CD4-positive, alpha-beta T cell (primary cell): ENCODE results near the gene RBP4. TPM values are rescaled to one million over a fixed set of nuclear protein-coding genes. Genes with fewer than 3 reads are reported as not detected.

Experiments used
- ATAC-seq: fragments of 200-7000 bp; cut with Tn5 transposase; one replicate; pipeline ENCODE4 v1.10.0; 2022; ENCODE audit warnings: mild to moderate bottlenecking; ENCODE audit not compliant: poor library complexity
- CTCF ChIA-PET: fragments of 350-600 bp; sonication (Branson Sonifier 250); formaldehyde crosslinking; loops from one replicate; lab custom pipeline; 2021; ENCODE audit warnings: antibody characterized with exemption, inconsistent platforms; lab: Charles Lee
- POLR2A ChIA-PET: fragments of 350-600 bp; sonication (Branson Sonifier 250); formaldehyde crosslinking; loops from one replicate; lab custom pipeline; 2021; ENCODE audit warnings: antibody characterized with exemption, inconsistent platforms; lab: Charles Lee
- DNase-seq, 14 experiments: peaks; one replicate each; pipeline ENCODE4 v3.0.0-alpha.2; 2013 to 2020; ENCODE audit warnings: mixed read lengths in 2 of 14
- H3K27ac ChIP-seq, 2 donors: one replicate each; pipeline versions ENCODE4 v1.5.1 to v1.7.0; 2013; ENCODE audit warnings: low read length in 2 of 2, low read depth in 1 of 2, mild to moderate bottlenecking in 1 of 2
- H3K27me3 ChIP-seq, 2 experiments: 1 replicate in 1 of 2; 2 replicates in 1 of 2; pipeline versions ENCODE4 v1.6.1 to v1.7.0; 2013; ENCODE audit warnings: low read length in 2 of 2, control low read depth in 1 of 2, mild to moderate bottlenecking in 1 of 2, moderate library complexity in 1 of 2; ENCODE audit not compliant: insufficient read depth in 2 of 2, control insufficient read depth in 1 of 2
- H3K36me3 ChIP-seq: one replicate; pipeline ENCODE4 v1.6.1; 2013; ENCODE audit warnings: low read length, control low read depth; ENCODE audit not compliant: insufficient read depth
- H3K4me1 ChIP-seq: one replicate; pipeline ENCODE4 v1.6.1; 2013; ENCODE audit warnings: low read length, control low read depth; ENCODE audit not compliant: insufficient read depth
- H3K4me3 ChIP-seq: one replicate; pipeline ENCODE4 v1.5.1; 2013; ENCODE audit warnings: mild to moderate bottlenecking, low read length, moderate library complexity
- H3K9me3 ChIP-seq, 2 experiments: 1 replicate in 1 of 2; 2 replicates in 1 of 2; pipeline versions ENCODE4 v1.6.1 to v1.7.0; 2013; ENCODE audit warnings: low read length in 2 of 2, mild to moderate bottlenecking in 2 of 2, control low read depth in 1 of 2, moderate library complexity in 1 of 2; ENCODE audit not compliant: control insufficient read depth in 1 of 2, insufficient read depth in 1 of 2
- H3K27ac Mint-ChIP-seq: one replicate; pipeline ENCODE4 v1.8.0; 2020; ENCODE audit warnings: mixed read lengths
- H3K27me3 Mint-ChIP-seq: one replicate; pipeline ENCODE4 v1.8.0; 2021; ENCODE audit warnings: mixed read lengths
- H3K36me3 Mint-ChIP-seq: one replicate; pipeline ENCODE4 v1.8.0; 2021; ENCODE audit warnings: low read depth, mixed read lengths
- H3K4me1 Mint-ChIP-seq: one replicate; pipeline ENCODE4 v1.8.0; 2021; ENCODE audit warnings: low read depth, mixed read lengths
- H3K4me3 Mint-ChIP-seq: one replicate; pipeline ENCODE4 v1.8.0; 2020; ENCODE audit warnings: mild to moderate bottlenecking, mixed read lengths
- H3K9me3 Mint-ChIP-seq: one replicate; pipeline ENCODE4 v1.8.0; 2020; ENCODE audit warnings: mixed read lengths
- intact Hi-C, 2 experiments: fragments of 100-400 bp; cut with DNase I in 1 of 2; cut with micrococcal nuclease in 1 of 2; formaldehyde crosslinking; loops; one replicate each; pipeline versions ENCODE4 v1.15.1 to v1.9.0; 2023 to 2025; cut with DNase I, micrococcal nuclease
- total RNA-seq, 174 experiments: library from RNA in 2 of 174; stranded (reverse) in 2 of 174; gene quantifications; one replicate each; pipeline ENCODE4 v1.2.3 and lab custom pipeline; 2021 to 2026
- TF ChIP-seq, protein P1 (sequence below): fragments of 200-600 bp; IDR thresholded peaks from one replicate; pipeline ENCODE4 v1.8.0; 2022; ENCODE audit warnings: antibody characterized with exemption, mild to moderate bottlenecking

The RBP4 gene
- total RNA-seq, 2 experiments from 2014 or later: not detected

DNA sequence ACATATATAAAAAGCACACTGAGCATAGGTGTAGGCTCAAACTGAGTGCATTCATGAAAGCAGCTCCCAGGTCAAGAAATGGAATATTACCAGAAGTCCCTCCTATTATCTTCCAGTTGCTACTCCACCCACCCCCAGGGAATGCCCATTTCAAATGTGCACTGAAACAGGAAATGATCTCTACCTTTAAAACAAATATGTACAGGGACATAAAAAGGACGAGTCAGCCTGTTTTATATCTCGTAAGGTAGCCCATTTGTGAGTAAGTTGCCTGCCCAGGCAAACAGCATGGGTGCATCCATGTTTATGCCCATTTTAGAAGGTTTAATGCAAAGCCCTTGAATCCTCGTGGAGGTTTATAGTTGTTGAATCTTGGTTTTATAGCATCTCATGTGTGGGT, 24.1 kb downstream of the RBP4 start:
- no peak overlapping the region for H3K4me3 ChIP-seq
- Mint-ChIP-seq H3K27ac (no peak overlapping the region), H3K4me3 (no peak overlapping the region), H3K4me1 (peaks cover 12% of the 10 kb centered on the region), H3K27me3 (peaks cover 39% of the 10 kb centered on the region), H3K36me3 (no peaks in the 10 kb centered on the region), H3K9me3 (peaks cover 8% of the 10 kb centered on the region)
- TF ChIP-seq, protein P1, sequence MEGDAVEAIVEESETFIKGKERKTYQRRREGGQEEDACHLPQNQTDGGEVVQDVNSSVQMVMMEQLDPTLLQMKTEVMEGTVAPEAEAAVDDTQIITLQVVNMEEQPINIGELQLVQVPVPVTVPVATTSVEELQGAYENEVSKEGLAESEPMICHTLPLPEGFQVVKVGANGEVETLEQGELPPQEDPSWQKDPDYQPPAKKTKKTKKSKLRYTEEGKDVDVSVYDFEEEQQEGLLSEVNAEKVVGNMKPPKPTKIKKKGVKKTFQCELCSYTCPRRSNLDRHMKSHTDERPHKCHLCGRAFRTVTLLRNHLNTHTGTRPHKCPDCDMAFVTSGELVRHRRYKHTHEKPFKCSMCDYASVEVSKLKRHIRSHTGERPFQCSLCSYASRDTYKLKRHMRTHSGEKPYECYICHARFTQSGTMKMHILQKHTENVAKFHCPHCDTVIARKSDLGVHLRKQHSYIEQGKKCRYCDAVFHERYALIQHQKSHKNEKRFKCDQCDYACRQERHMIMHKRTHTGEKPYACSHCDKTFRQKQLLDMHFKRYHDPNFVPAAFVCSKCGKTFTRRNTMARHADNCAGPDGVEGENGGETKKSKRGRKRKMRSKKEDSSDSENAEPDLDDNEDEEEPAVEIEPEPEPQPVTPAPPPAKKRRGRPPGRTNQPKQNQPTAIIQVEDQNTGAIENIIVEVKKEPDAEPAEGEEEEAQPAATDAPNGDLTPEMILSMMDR: no peak
- H3K27ac ChIP-seq: no peak overlapping the region
- no peaks in the 10 kb centered on the region for H3K36me3 ChIP-seq
- no peak for ATAC-seq
- intact Hi-C loops: no loop called here
- DNase-seq: no peak
- H3K4me1 ChIP-seq: peaks cover 4% of the 10 kb centered on the region
- no peaks in the 10 kb centered on the region for H3K9me3 ChIP-seq
- ChIA-PET POLR2A (no interaction called here), CTCF (no interaction called here)
- peaks cover 0 to 3% of the 10 kb centered on the region in 2 experiments for H3K27me3 ChIP-seq

DNA sequence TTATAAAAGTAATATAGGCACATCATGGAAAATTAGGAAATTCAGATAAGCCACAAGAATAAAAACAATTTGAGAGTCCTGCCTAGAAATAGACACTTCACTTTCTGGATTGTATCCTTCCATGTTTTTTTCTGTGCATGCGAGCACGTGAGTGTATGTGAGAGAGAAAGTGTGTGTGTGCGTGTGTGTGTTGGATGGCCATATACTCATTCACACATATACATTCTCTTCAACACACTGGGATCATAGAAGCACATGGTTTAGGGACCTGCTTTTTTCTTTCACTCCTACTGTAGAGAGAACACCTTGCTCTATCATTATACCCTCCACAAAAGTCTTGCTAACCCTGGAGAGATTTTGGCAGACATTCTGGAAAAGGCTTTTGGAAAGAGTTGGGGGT, 27.1 kb downstream of the RBP4 start:
- POLR2A ChIA-PET: no interaction called here

DNA sequence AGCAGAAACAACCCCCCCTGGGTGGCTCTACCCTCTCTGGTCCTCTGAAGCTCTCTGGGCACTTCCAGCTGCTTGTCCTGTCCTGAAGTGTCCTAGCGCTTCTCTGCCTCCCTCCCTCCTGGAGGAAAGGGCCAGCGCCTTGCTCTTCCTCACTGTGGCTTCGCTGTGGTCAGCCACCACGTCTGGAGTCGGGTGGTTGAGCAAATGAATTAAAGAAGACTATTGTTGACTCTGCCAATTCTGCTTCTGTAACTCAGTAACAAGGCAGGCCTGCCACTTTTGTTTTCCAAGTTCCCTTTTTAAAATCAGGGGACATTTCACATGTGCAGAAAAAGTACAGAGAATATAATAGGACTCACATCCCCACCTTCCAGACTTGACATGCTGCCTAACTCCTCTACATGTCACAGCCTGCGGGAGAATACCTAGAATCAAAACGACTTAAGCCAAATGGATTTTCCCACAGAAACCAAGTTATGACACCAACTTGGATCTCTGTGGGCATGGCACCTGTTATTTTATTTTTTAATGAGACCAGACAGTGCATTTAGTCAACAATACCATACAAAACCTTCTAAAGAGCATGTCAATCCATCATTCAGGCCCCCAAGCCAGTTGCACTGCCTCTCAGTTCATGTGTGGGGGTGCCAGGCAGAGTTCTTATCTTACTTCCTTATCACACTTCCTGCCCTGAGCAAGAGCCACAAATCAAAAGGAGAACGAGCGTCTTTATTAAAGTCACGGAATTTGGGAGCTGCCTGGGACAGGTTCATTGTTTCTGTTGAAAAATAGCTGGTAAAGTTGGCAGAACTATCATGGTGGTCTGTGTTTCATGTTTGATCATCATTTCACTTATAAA, 27.8 kb downstream of the RBP4 start:
- ATAC-seq (no peak), DNase-seq (no peak)
- H3K4me3 ChIP-seq: no peak overlapping the region
- TF ChIP-seq, protein P1: no peak
- peaks cover 11 to 21% of the 10 kb centered on the region in 2 experiments for H3K27me3 ChIP-seq
- Mint-ChIP-seq H3K9me3 (no peaks in the 10 kb centered on the region), H3K4me1 (peaks cover 12% of the 10 kb centered on the region), H3K27ac (no peak overlapping the region), H3K4me3 (no peak overlapping the region), H3K27me3 (peaks cover 57% of the 10 kb centered on the region), H3K36me3 (no peaks in the 10 kb centered on the region)
- intact Hi-C loops: no loop called here
- POLR2A ChIA-PET: no interaction called here
- CTCF ChIA-PET: no interaction called here
- peaks cover 4% of the 10 kb centered on the region for H3K4me1 ChIP-seq
- no peak overlapping the region for H3K27ac ChIP-seq
- H3K9me3 ChIP-seq: no peaks in the 10 kb centered on the region
- H3K36me3 ChIP-seq: no peaks in the 10 kb centered on the region

More for the DNA sequence above, 27.1 kb downstream of the RBP4 start:
- Mint-ChIP-seq H3K4me3 (no peak overlapping the region), H3K9me3 (no peaks in the 10 kb centered on the region), H3K4me1 (peaks cover 12% of the 10 kb centered on the region), H3K36me3 (no peaks in the 10 kb centered on the region), H3K27ac (no peak overlapping the region), H3K27me3 (peaks cover 53% of the 10 kb centered on the region)
- Histone ChIP-seq H3K27me3 (peaks cover 7 to 14% of the 10 kb centered on the region in 2 experiments), H3K27ac (no peak overlapping the region), H3K4me1 (peaks cover 4% of the 10 kb centered on the region), H3K4me3 (no peak overlapping the region), H3K36me3 (no peaks in the 10 kb centered on the region), H3K9me3 (no peaks in the 10 kb centered on the region)
- intact Hi-C loops: no loop called here
- DNase-seq (no peak), ATAC-seq (no peak)
- CTCF ChIA-PET: no interaction called here
- TF ChIP-seq, protein P1: no peak
